Peyer's patch (tissue), 4 donors: ENCODE measurements around the gene PM20D2.

Experiments
- CTCF ChIP-seq, 6 experiments: fragments of 450-650 bp in 4 of 6; fragments of 200-600 bp in 2 of 6; sonication (generic) in 1 of 6; IDR thresholded peaks; one replicate each; pipeline ENCODE4 v1.5.1; 2017 to 2019; ENCODE audit warnings: antibody characterized with exemption in 6 of 6, mild to moderate bottlenecking in 3 of 6, moderate library complexity in 1 of 6
- POLR2A ChIP-seq, 2 donors: fragments of 450-650 bp; IDR thresholded peaks; one replicate each; pipeline ENCODE4 v1.5.1; 2017; ENCODE audit warnings: antibody characterized with exemption in 2 of 2, mild to moderate bottlenecking in 2 of 2, moderate library complexity in 2 of 2

- TF ChIP-seq CTCF (IDR thresholded peaks at IDR 0.05) (no peak), POLR2A (IDR thresholded peaks at IDR 0.05) (no peak)
Measured at GRCh38 chr6:89209457-89209856, 63.6 kb downstream of the PM20D2 start.
